Measurements from ENCODE around the gene ZNF618.

ZNF618 gene

GRCh38 chr9:114012126-114012525 is 136.0 kb downstream of the ZNF618 start:
- DNase-seq (ENCODE audit: extremely low spot score) = no peak
- POLR2A ChIA-PET = no interaction called here
- CTCF ChIA-PET = interaction anchor here (2.6 kb wide), 1 partner anchor 70 kb away, joined by 7 read pairs; no protein-coding TSS in a partner anchor

GRCh38 chr9:114014044-114014443 is 137.9 kb downstream of the ZNF618 start:
- ChIA-PET POLR2A (no interaction called here), CTCF (no interaction called here)
- no peak for TF ChIP-seq CTCF (IDR thresholded peaks at IDR 0.05; ENCODE audit: control extremely low read depth, extremely low read depth, low read depth, missing control alignments)
- DNase-seq (ENCODE audit: extremely low spot score) = no peak

More at GRCh38 chr9:114012126-114012525, 136.0 kb downstream of the ZNF618 start:
- no peak for TF ChIP-seq CTCF (IDR thresholded peaks at IDR 0.05; ENCODE audit: control extremely low read depth, extremely low read depth, low read depth, missing control alignments)

- ChIA-PET CTCF (no interaction called here), POLR2A (no interaction called here)
- TF ChIP-seq CTCF (IDR thresholded peaks at IDR 0.05; ENCODE audit: control extremely low read depth, extremely low read depth, low read depth, missing control alignments) = no peak
- no peak for DNase-seq (ENCODE audit: extremely low spot score)
These were observed 139.5 kb downstream of the ZNF618 start for GRCh38 chr9:114015607-114016006.

GRCh38 chr9:114016101-114016500 is 140.0 kb downstream of the ZNF618 start:
- no peak for DNase-seq (ENCODE audit: extremely low spot score)
- POLR2A ChIA-PET = no interaction called here
- CTCF ChIA-PET = no interaction called here
- no peak for TF ChIP-seq CTCF (IDR thresholded peaks at IDR 0.05; ENCODE audit: control extremely low read depth, extremely low read depth, low read depth, missing control alignments)

- ChIA-PET POLR2A (no interaction called here), CTCF (no interaction called here)
- TF ChIP-seq CTCF (IDR thresholded peaks at IDR 0.05; ENCODE audit: control extremely low read depth, extremely low read depth, low read depth, missing control alignments) = no peak
- no peak for DNase-seq (ENCODE audit: extremely low spot score)
These were observed 140.7 kb downstream of the ZNF618 start for GRCh38 chr9:114016629-114017423.

GRCh38 chr9:114017741-114018715 is 141.9 kb downstream of the ZNF618 start:
- TF ChIP-seq CTCF (IDR thresholded peaks at IDR 0.05; ENCODE audit: control extremely low read depth, extremely low read depth, low read depth, missing control alignments) = no peak
- ChIA-PET POLR2A (no interaction called here), CTCF (no interaction called here)
- DNase-seq (ENCODE audit: extremely low spot score) = no peak
